Measurements from ENCODE around the gene CCDC172.
"Not testable (repeated sequence)": the region's sequence is repeated elsewhere in the genome, so short reads cannot be mapped to it uniquely, and the experiment has no call there.

CCDC172 gene

GRCh38 chr10:116352125-116352524 is 27.9 kb downstream of the CCDC172 start:
- DNase-seq, result no peak

- DNase-seq, result no peak
Observed at GRCh38 chr10:116353817-116354216, 29.6 kb downstream of the CCDC172 start.

DNA sequence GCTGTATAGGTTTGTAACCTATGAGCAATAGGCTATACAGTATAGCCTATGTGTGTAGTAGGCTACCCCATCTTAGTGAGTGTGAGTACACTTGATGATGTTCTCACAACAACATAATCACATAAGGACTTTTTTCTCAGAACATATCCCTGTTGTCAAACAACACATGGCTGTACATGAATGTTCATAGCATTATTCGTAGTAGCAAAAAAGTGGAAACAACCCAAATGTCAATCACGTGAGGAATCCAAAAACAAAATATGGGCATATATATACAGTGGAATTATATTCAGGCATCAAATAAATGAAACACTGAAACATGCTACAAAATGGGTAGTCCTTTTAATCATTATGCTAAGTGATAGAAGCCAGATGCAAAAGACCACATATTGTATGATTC is 31.1 kb downstream of the CCDC172 start:
- DNase-seq, result no peak

GRCh38 chr10:116356833-116357232 is 32.6 kb downstream of the CCDC172 start:
- no peak for DNase-seq

DNA sequence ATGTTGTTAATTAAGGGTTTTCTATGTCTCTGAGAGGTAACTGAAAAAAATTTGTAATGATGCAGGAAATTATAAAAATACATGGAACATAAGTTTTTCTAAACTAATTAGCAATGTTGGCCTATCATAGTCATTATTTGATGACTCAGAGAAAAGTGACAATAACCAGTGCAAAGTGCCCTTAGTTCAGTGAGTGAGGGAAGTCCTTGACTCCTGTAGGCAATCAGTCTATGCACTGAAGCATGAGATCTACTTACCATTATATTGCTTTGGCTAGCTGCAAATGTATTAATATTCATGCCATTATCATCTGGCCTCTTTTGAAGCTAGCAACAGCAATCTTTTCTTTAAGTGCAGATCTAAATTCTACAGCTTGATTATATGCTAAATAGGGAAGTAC is 40.6 kb downstream of the CCDC172 start:
- DNase-seq, result no peak

- no peak for DNase-seq
Observed at GRCh38 chr10:116371737-116372136, 47.5 kb downstream of the CCDC172 start.

GRCh38 chr10:116382290-116382689 is 58.0 kb downstream of the CCDC172 start:
- no peak for DNase-seq

GRCh38 chr10:116385311-116385710 is 61.1 kb downstream of the CCDC172 start:
- DNase-seq, result no peak

DNA sequence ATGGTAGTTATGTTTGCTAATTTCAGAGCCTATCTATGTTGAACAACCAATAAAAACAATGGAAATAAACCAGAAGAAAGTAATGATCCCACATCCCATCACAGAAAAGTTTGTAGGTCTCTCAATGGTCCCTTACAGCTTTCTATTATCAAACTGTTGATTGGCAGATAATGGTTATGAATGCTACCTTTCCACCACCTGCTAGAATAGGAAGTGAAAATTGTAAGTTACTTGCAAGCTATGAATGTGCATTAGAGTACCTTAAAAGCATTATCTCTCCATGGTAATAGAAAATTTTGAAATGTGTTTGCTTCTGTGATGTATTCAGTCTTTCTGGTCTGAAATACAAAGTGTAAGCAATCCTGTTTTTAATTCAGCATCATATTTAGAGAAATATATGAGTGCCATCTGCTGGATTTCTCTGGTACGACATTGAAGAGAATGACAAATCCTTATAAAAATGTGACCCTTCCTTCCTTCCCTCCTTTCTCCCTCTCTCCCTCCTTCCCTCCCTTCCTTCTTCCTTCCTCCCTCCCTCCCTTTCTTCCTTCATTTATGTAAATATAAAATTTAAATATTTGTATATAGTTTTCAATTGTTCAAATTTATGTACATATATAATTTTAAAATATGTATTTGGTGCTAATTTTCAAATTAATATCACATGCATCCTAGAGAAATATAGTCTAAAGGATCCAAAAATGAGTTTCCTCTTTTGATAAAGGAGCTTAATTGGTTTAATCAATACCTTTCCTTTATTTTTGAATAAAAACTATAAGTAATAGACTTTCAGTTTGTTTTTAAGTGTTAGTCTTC is 62.0 kb downstream of the CCDC172 start:
- peak in 1 of 2 experiments; percentile 29 for DNase-seq

GRCh38 chr10:116393246-116393831 is 69.1 kb downstream of the CCDC172 start:
- DNase-seq, result not testable (repeated sequence)

DNA sequence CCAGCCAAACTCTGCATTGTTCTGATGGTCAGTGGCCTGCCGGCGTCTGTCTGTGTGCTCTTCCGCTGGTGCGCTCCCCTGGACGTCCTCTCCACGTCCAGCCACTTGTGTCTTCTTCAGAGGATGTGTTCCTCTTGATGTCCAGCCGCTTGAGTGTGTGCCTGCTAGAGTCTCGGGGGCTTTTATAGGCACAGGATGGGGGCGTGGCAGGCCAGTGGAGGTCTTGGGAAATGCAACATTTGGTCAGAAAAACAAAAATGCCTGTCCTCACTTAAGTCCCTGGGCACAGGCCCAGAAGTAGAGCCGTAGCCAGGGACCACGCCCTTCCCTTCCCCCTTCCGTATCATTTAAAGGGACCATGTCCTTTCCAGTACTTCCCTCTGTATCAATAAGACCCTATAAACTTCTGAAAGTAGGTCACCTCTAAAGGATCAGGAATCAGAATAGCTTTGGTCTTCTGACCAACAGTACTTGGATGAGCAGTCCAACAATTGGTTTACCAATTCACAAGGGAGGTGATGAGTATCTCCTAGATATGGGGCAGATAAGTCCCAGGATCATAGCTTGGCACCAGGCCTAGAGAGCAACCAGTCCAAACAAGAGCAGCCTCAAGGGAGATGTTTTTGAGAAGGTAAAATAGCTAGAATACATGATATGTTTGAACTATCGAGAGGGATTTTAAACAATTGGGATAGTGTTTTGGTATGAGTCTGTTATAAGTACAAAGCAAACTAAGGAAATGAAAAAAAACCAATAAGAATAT is 71.2 kb downstream of the CCDC172 start:
- no peak for DNase-seq

DNA sequence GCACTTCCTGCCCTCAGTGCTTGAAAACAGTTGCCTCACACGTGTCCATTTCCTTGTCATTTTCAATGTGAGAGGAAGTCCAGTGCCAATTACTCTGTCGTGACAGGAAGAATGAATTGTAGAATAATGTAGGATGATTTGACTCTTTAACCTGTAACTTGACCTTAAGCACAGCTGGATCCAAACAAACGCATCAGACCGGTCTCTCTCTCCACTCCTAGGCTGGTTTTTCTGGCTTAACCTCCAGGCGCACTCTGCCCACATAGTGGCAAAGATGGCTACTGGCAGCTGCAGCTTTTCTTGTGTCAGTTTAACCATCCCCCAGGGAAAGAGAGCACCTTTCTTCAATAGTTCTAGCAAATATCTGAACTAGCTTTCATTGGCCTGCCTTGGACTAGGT is 74.0 kb downstream of the CCDC172 start:
- no peak for DNase-seq

DNA sequence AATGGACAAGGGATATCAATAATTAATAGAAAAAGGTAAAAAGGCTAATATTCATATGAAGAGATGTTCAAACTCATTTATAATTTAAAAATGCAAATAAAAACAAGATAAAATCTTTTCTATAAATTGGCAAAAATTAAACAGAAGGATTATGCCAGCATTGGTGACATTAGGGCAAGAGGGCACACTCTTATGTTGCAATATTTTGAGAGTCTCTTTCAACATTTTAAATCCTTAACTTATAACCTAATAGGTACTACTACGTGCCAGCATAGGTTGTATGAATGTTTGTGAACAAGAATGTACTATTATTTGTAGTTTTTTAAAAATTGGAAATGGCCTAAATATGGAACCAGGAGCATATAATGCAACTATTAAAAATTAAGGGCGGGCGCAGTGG is 78.6 kb downstream of the CCDC172 start:
- DNase-seq, result no peak

- no peak for DNase-seq
Observed at GRCh38 chr10:116403740-116404250, 79.5 kb downstream of the CCDC172 start.

DNA sequence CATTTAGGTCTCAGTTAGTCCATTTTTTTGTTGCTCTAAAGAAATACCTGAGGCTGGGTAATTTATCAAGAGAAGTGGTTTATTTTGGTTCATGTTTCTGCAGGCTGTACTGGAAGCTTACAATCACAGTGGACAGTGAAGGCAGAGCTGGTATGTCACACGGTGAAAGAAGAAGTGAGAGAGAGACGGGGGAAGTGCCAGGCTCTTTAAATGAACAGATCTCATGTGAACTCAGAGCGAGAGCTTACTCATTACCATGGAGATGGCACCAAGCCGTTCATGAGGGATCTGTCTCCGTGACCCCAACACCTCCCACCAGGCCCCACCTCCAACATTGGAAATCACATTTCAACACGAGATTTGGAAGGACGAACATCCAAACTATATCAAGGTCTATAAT is 84.5 kb downstream of the CCDC172 start:
- no peak for DNase-seq

DNA sequence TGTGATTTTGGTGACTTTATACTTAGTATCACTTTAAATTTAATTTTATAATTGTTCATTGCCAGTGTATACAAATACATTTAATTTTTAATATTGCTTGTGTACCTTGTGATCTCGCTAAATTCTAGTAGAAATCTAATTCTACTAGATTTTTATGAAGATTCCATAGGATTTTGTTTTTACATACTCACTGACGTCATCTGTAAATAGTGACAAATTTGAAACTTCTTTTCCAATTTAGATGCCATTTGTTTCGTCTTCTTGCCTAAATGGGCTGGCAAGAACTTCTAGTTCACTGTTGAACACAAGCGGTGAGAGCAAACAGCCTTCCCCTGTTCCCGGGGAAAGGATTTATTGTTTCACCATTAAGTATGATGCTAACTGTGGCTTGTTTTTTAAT is 86.1 kb downstream of the CCDC172 start:
- no peak for DNase-seq

DNA sequence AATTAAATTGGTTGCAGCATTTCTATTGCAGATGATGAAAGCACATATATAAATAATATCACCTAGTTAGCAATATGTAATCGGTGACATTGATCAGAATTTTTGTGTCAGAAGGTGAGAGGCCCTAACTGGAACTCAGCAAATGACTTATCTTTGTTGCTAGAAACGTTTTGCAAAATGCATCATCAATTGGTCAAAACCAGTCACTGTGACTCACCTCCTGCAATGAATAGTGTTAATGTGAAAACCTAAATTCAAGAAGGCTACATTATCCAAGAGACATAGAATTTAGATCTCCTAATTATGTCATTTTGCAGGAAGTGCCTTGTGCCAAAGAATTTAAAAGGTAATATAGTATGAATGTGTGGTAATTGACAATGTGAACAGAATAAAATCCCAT is 93.6 kb downstream of the CCDC172 start:
- DNase-seq, result no peak

GRCh38 chr10:116418389-116418788 is 94.1 kb downstream of the CCDC172 start:
- DNase-seq, result no peak

GRCh38 chr10:116421815-116422214 is 97.6 kb downstream of the CCDC172 start:
- no peak for DNase-seq

DNA sequence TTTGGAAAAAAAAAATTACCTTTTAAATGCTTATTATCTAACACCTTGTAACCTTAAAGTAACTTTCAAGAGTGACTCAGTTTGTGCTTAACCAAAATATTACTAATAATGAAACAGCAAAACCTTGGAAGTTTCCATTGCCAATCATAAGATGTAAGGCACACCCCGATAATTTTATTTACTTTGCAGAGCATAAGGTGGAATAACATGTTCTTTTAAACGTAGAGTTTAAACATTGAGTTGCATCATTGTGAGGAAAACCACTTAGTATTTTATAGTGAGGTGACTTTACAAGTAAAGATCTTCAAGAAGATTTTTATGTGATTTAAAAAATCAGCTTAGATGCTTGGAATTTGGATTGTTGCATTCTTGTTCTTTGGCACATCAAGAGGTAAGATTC is 103.4 kb downstream of the CCDC172 start, which contains the start of gene PNLIPRP3:
Gene PNLIPRP3 (plus strand): TSS at position 177 of the 400 bp plus-strand sequence. CDS start 166 bp downstream, at position 343.
- no peak for DNase-seq

GRCh38 chr10:116429288-116429977 is 105.2 kb downstream of the CCDC172 start:
- DNase-seq, result no peak

Measured in NCI-H1930 (cell line).